Endothelial cell of umbilical vein (primary cell): ENCODE results near the gene CMIP.

Experiments used
- CTCF ChIP-seq, 2 donors: IDR thresholded peaks; 1 replicate in 1 of 2; 2 replicates in 1 of 2; pipeline ENCODE4 v1.5.1; 2011; ENCODE audit warnings: low read length in 2 of 2, mild to moderate bottlenecking in 2 of 2, moderate library complexity in 2 of 2, control low read depth in 1 of 2, inconsistent platforms in 1 of 2, low read depth in 1 of 2; ENCODE audit not compliant: insufficient read depth in 1 of 2; ENCODE audit errors: extremely low read depth in 1 of 2
- EZH2 ChIP-seq: IDR thresholded peaks from 2 replicates; pipeline ENCODE4 v1.6.1; 2012; ENCODE audit warnings: borderline replicate concordance, low read depth, mild to moderate bottlenecking, moderate library complexity, low read length, inconsistent platforms; ENCODE audit not compliant: severe bottlenecking
- JUN ChIP-seq: IDR thresholded peaks from 2 replicates; pipeline ENCODE4 v1.6.1; 2011; ENCODE audit warnings: borderline replicate concordance, low read depth; ENCODE audit not compliant: insufficient read length, insufficient read depth
- MAX ChIP-seq: IDR thresholded peaks from 2 replicates; pipeline ENCODE4 v1.6.1; 2011; ENCODE audit not compliant: insufficient read depth, insufficient read length
- POLR2A ChIP-seq: IDR thresholded peaks from 2 replicates; pipeline ENCODE4 v1.6.1; 2012; ENCODE audit warnings: low read depth, mild to moderate bottlenecking, control low read depth, low read length
- POLR2AphosphoS5 ChIP-seq: IDR thresholded peaks from 2 replicates; pipeline ENCODE4 v1.6.1; 2012; ENCODE audit warnings: low read depth, mild to moderate bottlenecking, control low read depth, low read length, moderate library complexity; ENCODE audit not compliant: insufficient read depth

DNA sequence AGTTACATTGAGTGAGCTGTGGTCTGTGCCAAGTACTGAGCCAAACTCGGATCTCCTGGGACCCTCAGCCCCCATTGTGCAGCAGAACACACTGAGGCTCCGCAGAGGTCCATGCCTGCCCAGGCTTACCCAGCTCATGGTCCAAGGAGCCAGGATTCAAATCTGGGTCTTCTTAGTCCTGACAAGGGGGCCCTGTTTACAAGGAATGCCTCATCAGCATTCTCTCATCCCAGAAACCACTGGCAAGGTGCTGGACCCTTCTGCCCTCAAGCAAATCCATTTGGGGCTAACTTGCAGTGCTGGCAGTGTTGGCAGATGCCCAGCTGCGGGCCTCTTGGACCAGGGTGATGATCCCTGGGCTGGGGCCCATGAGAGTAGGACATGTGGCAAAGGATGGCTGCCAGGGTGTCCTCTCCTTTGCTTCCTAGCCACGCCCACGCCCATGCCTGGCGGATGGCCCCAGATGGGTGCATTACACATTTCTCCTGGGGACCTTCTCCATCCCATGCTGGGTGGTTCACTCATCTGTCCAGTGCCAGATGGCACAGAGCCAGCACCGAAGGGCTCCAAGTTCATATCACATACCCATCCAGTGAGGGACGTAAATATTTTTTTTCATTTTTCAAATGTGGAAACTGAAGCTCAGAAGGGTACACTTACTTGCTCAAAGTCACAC is 117.7 kb downstream of the CMIP start:
- TF ChIP-seq POLR2AphosphoS5 = no peak
- no peak for TF ChIP-seq CTCF (IDR thresholded peaks at IDR 0.05; ENCODE audit: extremely low read depth in 1 of 2, insufficient read depth in 1 of 2, low read depth in 1 of 2, low read length in 2 of 2)
- no peak for TF ChIP-seq MAX
- no peak for TF ChIP-seq EZH2
- no peak for TF ChIP-seq POLR2A
- no peak for TF ChIP-seq JUN
